ENCODE results near the gene SCYGR1. TPM values are rescaled to one million over a fixed set of nuclear protein-coding genes. Genes with fewer than 3 reads are reported as not detected.
"Not testable (repeated sequence)": the region's sequence is repeated elsewhere in the genome, so short reads cannot be mapped to it uniquely, and the experiment has no call there.

SCYGR1 gene
- polyA plus RNA-seq, 1 donor, result not detected

- DNase-seq, result no peak
Measured at GRCh38 chr2:227402321-227402720, 14.6 kb upstream of the SCYGR1 start.

- DNase-seq, result no peak
Measured at GRCh38 chr2:227401550-227401949, 13.8 kb upstream of the SCYGR1 start.

DNA sequence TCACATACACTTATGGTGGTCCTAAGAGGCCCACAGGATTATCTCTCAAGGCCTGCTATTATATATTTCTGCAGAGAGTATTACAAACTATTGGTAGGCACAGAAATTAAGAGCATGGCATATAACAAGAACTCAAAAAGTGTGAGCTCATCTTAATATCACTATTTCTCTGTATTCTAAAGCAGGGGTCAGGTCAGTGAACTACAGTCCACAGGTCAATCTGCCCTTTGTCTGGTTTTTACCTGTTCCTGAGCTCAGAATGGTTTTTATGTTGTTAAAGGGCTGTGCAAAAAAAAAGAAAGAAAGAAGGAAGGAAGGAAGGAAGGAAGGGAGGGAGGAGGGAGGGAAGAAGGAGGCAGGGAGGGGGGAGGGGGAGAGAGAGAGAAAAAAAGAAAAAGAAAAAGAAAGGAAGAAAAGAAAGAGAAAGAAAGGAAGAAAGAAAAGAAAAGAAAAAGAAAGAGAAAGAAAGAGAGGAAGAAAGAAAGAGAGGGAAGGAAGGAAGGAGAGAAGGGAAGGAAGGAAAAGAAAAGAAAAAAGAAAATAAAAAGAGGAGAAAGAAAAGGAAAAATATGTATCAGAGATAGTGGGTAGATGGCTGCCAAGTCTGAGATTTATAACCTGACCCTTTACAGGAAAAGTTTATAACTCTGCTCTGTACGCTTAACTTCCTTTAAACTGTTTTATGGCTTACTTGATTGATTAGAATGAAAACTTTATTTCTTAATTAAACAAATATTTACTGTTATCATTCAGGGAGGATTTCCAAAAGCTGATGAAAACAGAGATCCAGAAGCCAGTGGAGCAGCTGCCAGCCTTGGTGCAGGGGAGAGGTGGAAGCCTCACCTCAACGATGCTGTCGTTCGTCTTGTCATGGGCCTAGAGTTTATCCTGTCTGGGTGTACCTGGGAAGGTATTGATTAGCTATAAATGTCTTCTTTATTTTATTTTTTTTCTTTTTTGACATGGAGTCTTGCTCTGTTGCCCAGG is 11.2 kb upstream of the SCYGR1 start:
- no peak for DNase-seq

- DNase-seq, result no peak
Measured at GRCh38 chr2:227397562-227397961, 9.8 kb upstream of the SCYGR1 start.

- DNase-seq, result no peak
Measured at GRCh38 chr2:227395556-227395955, 7.8 kb upstream of the SCYGR1 start.

DNA sequence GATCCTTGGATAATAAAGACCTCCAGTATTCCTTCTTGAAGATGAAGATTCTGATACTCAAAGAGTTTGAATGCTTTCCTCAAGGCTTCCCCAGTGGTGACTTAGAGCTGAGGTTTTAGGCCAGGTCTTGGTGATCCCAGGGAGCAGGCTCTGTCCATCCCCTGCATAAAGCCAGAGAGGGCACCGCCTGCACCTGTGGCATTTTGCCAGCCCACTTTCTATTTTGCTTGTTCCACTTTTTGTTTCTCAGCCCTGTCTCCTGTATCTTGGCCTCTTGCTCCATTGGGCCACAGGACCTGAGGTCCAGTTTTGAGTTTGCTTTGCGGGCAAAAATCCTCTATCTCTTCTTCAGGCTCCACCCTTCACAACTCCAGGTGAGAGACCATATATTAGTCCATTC is 6.7 kb upstream of the SCYGR1 start:
- DNase-seq, result no peak

DNA sequence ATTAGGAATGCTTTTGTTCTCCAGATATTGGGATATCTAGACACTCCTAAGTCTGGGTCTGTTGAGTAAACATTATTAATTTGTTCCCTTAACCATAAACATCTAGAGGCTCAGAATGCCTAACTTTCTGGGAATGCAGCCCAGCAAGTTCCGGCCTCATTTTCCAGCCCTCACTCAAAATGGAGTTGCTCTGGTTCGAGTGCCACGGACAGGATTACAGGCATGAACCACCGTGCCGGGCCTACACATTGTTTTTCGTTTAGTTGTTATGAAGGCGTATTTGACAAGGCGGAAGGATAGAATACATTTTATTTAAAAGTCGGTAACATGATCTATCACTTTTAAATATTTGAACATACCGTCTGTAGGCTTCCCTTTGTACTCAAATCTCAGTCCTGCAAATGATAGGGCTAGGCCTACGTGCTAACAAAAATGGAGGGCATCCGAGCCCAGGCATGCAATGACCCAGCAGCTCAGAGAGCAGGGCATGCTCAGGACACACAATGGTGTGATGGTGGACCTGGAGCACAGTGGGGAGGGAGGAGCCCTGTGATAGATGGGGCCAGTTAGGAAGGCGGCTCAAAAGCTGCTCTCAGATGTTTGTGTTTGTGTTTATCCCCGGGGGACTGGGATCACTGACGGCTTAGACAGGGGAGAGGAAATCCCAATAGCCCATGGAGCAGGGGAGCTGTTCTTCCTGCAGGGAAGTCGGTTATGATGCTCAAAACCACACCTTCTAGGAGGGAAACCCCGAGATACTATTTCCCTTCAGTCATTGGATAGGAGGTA is 2.9 kb upstream of the SCYGR1 start:
- DNase-seq, result no peak

DNA sequence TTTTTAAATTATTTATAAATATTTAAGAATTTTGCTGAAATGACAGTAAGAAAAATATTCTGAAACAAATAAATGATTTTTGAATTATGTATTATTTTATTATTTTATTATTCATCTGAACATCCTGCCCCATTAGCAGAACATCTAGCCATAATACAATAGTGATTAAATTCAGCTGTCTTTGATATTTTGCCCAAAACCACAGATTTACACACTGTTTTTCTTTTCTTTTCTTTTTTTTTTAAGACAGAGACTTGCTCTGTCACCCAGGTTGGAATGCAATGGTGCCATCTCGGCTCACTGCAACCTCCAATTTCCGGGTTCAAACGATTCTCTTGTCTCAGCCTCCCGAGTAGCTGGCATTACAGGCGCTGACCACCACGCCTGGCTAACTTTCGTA is 1.9 kb upstream of the SCYGR1 start:
- no peak for DNase-seq

GRCh38 chr2:227389231-227389630 is 1.5 kb upstream of the SCYGR1 start:
- no peak for DNase-seq

DNA sequence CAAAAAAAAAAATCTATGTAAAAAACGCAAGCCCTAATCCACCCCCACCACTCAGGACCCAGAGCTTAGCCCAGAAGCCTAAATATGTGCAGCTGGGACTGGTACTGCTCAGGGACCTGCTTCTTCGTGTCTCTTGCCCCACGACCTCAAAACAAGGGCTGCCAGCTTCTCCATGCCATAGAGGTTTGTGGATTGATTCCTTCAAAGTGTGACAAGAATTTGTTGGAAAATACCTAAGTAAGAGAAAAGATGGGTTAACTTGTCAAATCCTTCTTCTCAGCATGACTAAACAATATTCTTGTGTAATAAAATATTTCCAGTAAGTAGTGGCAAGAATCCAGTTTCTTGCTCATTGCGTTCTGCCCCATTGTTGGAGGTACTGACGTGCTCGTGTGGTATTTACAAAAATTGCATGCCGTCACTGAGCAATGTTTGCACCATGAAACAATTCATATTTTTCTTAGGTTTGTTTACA is 825 bp upstream of the SCYGR1 start:
- no peak for DNase-seq

- no peak for DNase-seq
Measured at GRCh38 chr2:227386630-227387029, 1.1 kb downstream of the SCYGR1 start.

DNA sequence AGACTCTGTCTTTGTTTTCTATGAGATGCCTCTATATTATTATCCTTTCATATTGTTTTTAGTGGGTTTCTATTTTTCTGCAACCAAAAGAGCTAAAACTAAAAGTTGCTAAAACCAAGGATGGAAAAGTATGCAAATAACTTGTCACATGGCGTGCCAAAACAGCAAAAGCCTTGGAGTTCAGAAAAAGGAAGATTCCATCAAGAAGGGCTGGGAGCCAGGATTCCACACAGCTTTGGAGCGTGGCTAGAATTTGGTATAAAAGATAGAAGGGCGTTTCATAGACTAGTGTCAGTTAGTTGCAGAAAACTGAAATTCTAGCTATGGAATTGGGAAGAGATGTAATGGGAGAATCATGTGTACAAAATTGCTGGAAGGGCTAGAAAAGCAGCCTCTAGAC is 4.1 kb downstream of the SCYGR1 start:
- no peak for DNase-seq

DNA sequence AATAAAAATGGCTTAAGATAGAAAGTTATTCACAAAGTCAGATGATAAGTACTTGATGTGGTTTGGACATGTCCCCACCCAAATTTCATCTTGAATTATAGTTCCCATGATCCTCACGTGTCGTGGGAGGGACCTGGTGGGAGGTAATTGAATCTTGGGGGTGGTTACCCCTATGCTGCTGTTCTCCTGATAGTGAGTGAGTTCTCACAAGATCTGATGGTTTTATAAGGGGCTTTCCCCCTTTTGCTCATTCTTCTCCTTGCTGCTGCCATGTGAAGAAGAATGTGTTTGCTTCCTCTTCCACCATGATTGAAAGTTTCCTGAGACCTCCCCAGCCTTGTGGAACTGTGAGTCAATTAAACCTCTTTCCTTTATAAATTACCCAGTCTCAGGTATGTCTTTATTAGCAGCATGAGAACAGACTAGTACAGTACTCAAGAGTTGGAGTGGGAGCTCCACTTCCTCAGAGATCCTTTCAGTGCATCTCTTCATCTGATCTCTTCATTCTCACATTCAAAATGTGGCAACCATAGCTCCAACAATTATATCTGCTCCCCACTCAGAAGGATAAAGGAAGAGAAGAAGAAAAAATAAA is 5.4 kb downstream of the SCYGR1 start:
- not testable (repeated sequence) for DNase-seq

DNA sequence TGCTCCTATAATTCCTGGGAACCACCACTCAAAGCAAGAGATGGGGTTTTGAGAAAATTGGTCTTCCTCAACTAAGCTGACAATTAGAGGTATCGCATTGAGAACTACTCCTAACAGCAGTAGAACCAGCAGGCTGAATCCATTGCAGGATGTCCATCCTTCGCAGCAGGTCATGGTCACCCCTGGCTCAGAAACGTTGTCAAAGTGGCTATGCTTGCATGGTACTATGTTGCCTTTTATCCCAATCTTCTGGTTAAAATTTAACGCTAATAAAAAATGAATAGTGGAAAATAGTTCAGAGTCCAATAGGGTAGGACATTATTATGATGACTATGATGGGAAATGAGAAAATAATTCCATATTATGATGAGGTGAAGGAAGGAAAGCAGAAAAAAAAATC is 8.7 kb downstream of the SCYGR1 start, which contains the start of gene TM4SF20:
Gene TM4SF20 (minus strand): TSS at position 212 of the 400 bp plus-strand sequence. CDS start 38 bp downstream, at position 174.
- no peak for DNase-seq

DNA sequence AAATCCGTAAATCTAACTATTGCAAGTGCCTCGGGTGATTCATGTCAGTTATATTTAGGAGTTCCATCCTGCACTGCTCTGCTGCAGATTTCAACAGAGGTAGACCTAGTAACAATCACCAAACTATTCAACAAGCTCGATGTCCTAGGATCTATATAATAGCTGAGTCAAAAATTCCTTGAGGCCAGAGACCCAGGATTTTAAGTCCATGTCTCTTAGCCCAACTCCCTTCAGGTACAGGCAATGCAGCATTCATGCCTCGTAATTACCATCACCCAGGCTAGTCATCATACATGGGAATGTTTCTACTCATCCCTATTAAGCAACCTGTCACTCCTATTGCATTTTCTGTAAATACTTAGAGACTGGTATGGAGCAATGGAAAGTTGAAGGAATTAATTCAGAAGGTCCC is 9.4 kb downstream of the SCYGR1 start:
- no peak for DNase-seq

DNA sequence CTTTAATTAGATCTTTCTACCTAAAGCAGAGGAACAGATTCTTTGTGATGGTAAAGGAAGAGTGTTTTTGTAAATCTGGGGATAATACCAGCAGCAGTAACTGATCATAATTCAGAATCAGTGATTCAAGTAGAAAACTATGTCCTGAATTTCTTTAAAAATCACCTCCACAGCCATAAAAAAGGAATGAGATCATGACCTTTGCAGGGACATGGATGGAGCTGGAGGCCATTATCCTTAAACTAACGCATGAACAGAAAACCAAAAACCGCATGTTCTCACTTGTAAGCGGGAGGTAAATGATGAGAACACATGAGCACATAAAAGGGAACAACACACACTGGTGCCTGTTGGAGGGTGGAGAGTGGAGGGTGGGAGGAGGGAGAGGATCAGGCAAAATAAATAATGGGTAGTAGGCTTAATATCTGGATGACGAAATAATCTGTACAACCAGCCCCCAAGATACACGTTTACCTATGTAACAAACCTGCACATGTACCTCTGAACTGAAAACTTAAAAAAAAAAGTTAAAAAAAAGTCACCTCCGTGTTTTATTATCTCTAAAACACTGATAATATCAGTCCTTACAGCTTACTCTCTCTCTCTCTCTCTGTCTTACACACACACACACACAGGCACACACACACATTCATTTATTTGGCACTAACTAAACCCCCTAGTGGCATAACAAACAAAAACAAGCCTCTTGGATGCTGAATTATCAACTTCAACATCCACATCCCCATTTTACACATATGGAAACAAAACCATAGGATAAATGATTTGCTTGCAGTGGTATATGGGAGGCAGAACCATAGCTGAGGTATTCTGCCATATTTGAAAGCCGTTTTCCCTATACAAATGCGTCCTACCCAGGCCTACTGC is 10.0 kb downstream of the SCYGR1 start:
- no peak for DNase-seq

- no peak for DNase-seq
Measured at GRCh38 chr2:227376656-227377396, 10.9 kb downstream of the SCYGR1 start.

DNA sequence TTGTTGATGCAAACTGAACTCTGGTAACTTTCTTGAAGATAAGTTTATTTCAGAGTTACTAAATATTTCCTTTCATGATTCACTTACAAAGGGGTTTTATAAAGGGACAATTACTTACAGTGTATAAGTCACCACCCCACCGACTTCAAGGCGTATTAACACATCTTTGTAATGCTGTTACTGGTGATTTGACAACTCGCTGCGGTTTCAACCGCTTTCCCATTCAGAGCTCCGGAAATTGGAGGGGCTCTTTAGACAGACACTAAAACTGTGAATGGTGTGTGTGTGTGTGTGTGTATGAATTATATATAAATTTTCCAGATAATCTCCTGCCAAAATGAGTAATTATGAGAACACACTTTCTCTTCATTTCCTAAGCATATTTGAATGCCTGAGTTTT is 13.6 kb downstream of the SCYGR1 start:
- no peak for DNase-seq

DNA sequence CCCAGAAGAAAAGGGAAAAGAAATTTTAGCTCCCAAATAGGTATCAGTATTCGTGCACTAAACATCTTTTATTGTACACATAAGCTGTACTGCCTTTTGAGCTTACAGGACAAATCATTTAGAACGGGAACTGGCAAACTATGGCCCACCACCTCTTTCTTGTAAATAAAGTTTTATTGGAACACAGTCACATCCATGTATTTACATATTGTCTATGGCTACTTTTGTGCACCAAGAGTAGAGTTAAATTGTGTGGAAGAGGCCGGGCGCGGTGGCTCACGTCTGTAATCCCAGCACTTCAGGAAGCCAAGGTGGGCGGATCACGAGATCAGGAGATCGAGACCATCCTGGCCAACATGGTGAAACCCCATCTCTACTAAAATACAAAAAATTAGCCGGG is 14.4 kb downstream of the SCYGR1 start:
- no peak for DNase-seq

- no peak for DNase-seq
Measured at GRCh38 chr2:227370791-227371312, 16.9 kb downstream of the SCYGR1 start.

- no peak for DNase-seq
Measured at GRCh38 chr2:227370092-227370491, 17.7 kb downstream of the SCYGR1 start.
